ENCODE data around the gene CFAP298. TPM values are rescaled to one million over a fixed set of nuclear protein-coding genes. Genes with fewer than 3 reads are reported as not detected.

CFAP298 gene
- total and polyA plus RNA-seq, 2 donors (not counting 1 experiment from before 2014, with no cell fraction given) = 22.0 to 29.2 TPM

DNA sequence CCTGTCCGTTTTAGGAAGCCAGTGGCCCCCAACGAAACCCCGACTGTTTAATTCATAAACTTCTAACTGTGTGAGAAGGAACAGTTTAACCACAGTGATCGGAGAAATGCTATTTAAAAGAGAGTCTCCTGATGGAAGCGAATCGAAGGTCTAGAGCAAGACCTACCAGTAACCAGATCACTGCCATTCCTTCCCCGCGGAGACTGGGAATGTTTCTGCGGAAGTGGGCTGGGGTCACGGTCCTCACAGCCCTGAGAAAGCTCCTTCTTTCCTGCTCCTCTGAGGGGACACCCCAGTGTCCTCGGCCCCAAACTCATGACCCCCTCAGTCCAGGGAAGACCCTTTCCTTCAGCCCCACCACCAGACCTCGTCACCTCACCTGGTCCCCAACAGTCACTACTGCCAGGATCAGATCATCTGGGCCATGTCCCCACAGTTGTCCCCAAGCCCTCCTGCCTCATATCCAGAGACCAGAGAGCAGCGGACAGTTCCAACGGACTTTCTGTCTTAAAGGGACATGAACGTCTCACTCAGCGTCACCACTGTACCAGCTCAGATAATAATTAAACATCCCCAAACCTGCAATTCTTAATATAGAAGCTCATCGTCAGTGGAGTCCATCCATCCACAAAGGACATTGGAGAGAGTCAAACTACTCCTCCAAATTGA lies 27.0 kb downstream of the CFAP298 start, which contains the start of gene TCP10L:
TCP10L (minus strand) TSS at position 482 of the 669 bp plus-strand sequence. CDS start 1,219 bp downstream, outside the sequence.
- CTCF ChIA-PET = interaction anchor here (0.8 kb wide), 1 partner anchor 16 kb away, joined by 3 read pairs; no protein-coding TSS in a partner anchor
- Histone ChIP-seq H3K9ac (ENCODE audit: low read length) (no peak within 1 kb of the TSS), H3K27ac (ENCODE audit: low read length in 2 of 2) (no peak within 1 kb of the TSS), H3K36me3 (replicated peaks in 1 of 2; ENCODE audit: control extremely low read depth in 1 of 2, control insufficient read depth in 1 of 2, extremely low read depth in 1 of 2, insufficient read depth in 2 of 2, low read length in 1 of 2) (no peaks in the 10 kb centered on the region), H3K79me2 (ENCODE audit: control insufficient read depth, insufficient read depth, low read length) (no peaks in the 10 kb centered on the region), H3K4me1 (ENCODE audit: control insufficient read depth in 2 of 2, insufficient read depth in 2 of 2, low read length in 2 of 2) (no peaks in the 10 kb centered on the region), H3K27me3 (replicated peaks in 1 of 4; ENCODE audit: control extremely low read depth in 1 of 4, control insufficient read depth in 3 of 4, insufficient read depth in 4 of 4, low read length in 3 of 4) (no peaks in the 10 kb centered on the region), H3K4me3 (ENCODE audit: control extremely low read depth in 1 of 5, extremely low read depth in 1 of 5, insufficient read depth in 1 of 5, low read depth in 2 of 5, low read length in 4 of 5) (no peak within 1 kb of the TSS), H3K4me2 (replicated peaks; ENCODE audit: low read depth, low read length, poor library complexity, severe bottlenecking) (no peak within 1 kb of the TSS), H2AFZ (ENCODE audit: insufficient read depth, low read depth, low read length, poor library complexity, severe bottlenecking) (no peak within 1 kb of the TSS), H3K9me3 (ENCODE audit: control extremely low read depth in 1 of 3, control insufficient read depth in 2 of 3, insufficient read depth in 1 of 3, low read length in 2 of 3) (peaks cover 0 to 2% (median 0%) of the 10 kb centered on the region in 3 donors), H4K20me1 (ENCODE audit: control insufficient read depth, insufficient read depth, low read length, poor library complexity, severe bottlenecking) (no peaks in the 10 kb centered on the region)
- no peak for TF ChIP-seq EZH2 (IDR thresholded peaks at IDR 0.05; ENCODE audit: borderline replicate concordance, insufficient read depth, low read depth, low read length, poor library complexity, severe bottlenecking)
- TF ChIP-seq, protein P1, sequence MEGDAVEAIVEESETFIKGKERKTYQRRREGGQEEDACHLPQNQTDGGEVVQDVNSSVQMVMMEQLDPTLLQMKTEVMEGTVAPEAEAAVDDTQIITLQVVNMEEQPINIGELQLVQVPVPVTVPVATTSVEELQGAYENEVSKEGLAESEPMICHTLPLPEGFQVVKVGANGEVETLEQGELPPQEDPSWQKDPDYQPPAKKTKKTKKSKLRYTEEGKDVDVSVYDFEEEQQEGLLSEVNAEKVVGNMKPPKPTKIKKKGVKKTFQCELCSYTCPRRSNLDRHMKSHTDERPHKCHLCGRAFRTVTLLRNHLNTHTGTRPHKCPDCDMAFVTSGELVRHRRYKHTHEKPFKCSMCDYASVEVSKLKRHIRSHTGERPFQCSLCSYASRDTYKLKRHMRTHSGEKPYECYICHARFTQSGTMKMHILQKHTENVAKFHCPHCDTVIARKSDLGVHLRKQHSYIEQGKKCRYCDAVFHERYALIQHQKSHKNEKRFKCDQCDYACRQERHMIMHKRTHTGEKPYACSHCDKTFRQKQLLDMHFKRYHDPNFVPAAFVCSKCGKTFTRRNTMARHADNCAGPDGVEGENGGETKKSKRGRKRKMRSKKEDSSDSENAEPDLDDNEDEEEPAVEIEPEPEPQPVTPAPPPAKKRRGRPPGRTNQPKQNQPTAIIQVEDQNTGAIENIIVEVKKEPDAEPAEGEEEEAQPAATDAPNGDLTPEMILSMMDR (IDR thresholded peaks at IDR 0.05) = no peak
- WGBS (ENCODE audit: insufficient coverage) = 91% methylated on average over 16 of the region's 17 CpGs
- Mint-ChIP-seq H3K27ac (no peak within 1 kb of the TSS), H3K9me3 (ENCODE audit: insufficient read depth) (no peaks in the 10 kb centered on the region), H3K27me3 (no peaks in the 10 kb centered on the region), H3K4me3 (no peak within 1 kb of the TSS), H3K4me1 (no peaks in the 10 kb centered on the region)
- intact Hi-C loops (cut with micrococcal nuclease) = no loop called here
- POLR2A ChIA-PET = no interaction called here
- ATAC-seq (ENCODE audit: low read depth) (no peak), DNase-seq (no peak)

DNA sequence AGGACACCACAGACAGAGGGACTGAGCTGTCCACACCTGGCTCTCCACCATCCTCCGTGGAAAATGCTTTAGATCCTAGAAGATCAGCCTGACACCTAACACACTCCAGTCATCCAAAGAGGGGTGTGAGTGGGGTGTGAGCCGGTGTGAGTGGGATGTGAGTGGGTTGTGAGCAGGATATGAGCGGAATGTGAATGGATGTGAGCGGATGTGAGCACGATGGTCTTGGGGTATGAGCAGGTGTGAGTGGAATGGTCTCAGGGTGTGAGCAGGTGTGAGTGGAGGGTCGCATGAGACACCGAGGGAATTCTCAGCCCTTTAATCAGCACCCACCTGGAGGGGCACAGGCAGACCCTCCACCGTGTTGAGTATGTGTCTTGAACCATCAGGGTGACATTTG lies 27.7 kb downstream of the CFAP298 start:
- ATAC-seq (ENCODE audit: low read depth) (no peak), DNase-seq (no peak)
- no peaks in the 10 kb centered on the region for H3K27me3 Mint-ChIP-seq
- no peak overlapping the region for H3K27ac Mint-ChIP-seq
- H3K4me1 ChIP-seq (ENCODE audit: control insufficient read depth in 2 of 2, insufficient read depth in 2 of 2, low read length in 2 of 2) = no peaks in the 10 kb centered on the region
- H3K9me3 Mint-ChIP-seq (ENCODE audit: insufficient read depth) = no peaks in the 10 kb centered on the region
- H3K36me3 ChIP-seq (replicated peaks in 1 of 2; ENCODE audit: control extremely low read depth in 1 of 2, control insufficient read depth in 1 of 2, extremely low read depth in 1 of 2, insufficient read depth in 2 of 2, low read length in 1 of 2) = no peaks in the 10 kb centered on the region
- no peak overlapping the region for H3K4me3 ChIP-seq (ENCODE audit: control extremely low read depth in 1 of 5, extremely low read depth in 1 of 5, insufficient read depth in 1 of 5, low read depth in 2 of 5, low read length in 4 of 5)
- H3K9me3 ChIP-seq (ENCODE audit: control extremely low read depth in 1 of 3, control insufficient read depth in 2 of 3, insufficient read depth in 1 of 3, low read length in 2 of 3) = peaks cover 0 to 2% (median 0%) of the 10 kb centered on the region in 3 donors
- H3K79me2 ChIP-seq (ENCODE audit: control insufficient read depth, insufficient read depth, low read length) = no peaks in the 10 kb centered on the region
- H3K4me1 Mint-ChIP-seq = no peaks in the 10 kb centered on the region
- TF ChIP-seq EZH2 (IDR thresholded peaks at IDR 0.05; ENCODE audit: borderline replicate concordance, insufficient read depth, low read depth, low read length, poor library complexity, severe bottlenecking) = no peak
- TF ChIP-seq, protein P1 (IDR thresholded peaks at IDR 0.05) = no peak
- POLR2A ChIA-PET = no interaction called here
- no peaks in the 10 kb centered on the region for H3K27me3 ChIP-seq (replicated peaks in 1 of 4; ENCODE audit: control extremely low read depth in 1 of 4, control insufficient read depth in 3 of 4, insufficient read depth in 4 of 4, low read length in 3 of 4)
- no peak overlapping the region for H3K9ac ChIP-seq (ENCODE audit: low read length)
- no peak overlapping the region for H3K4me2 ChIP-seq (replicated peaks; ENCODE audit: low read depth, low read length, poor library complexity, severe bottlenecking)
- CTCF ChIA-PET = interaction anchor here (0.8 kb wide), 1 partner anchor 17 kb away, joined by 3 read pairs; no protein-coding TSS in a partner anchor
- WGBS (ENCODE audit: insufficient coverage) = no CpG with 5 or more reads among the region's 8 CpGs
- no peak overlapping the region for H3K4me3 Mint-ChIP-seq
- intact Hi-C loops (cut with micrococcal nuclease) = no loop called here
- no peak overlapping the region for H2AFZ ChIP-seq (ENCODE audit: insufficient read depth, low read depth, low read length, poor library complexity, severe bottlenecking)
- no peaks in the 10 kb centered on the region for H4K20me1 ChIP-seq (ENCODE audit: control insufficient read depth, insufficient read depth, low read length, poor library complexity, severe bottlenecking)
- no peak overlapping the region for H3K27ac ChIP-seq (ENCODE audit: low read length in 2 of 2)

Measured in B cell (primary cell).